IPS DF 19.7 (cell line): ENCODE results near the gene RSF1.
A peak's percentile ranks its signal among the peaks of the same experiment; 100 is the strongest.
"Not testable (repeated sequence)": the region's sequence is repeated elsewhere in the genome, so short reads cannot be mapped to it uniquely, and the experiment has no call there.

ENCODE experiments used
- DNase-seq: peaks from one replicate; pipeline ENCODE4 v3.0.0-alpha.2; 2013; ENCODE audit warnings: low read depth, low spot score

RSF1 gene

GRCh38 chr11:77690649-77691048 is 129.9 kb downstream of the RSF1 start:
- DNase-seq: no peak

- no peak for DNase-seq
Measured at GRCh38 chr11:77687088-77687487, 133.4 kb downstream of the RSF1 start.

- no peak for DNase-seq
Measured at GRCh38 chr11:77677138-77677537, 143.4 kb downstream of the RSF1 start.

GRCh38 chr11:77672264-77672663 is 148.3 kb downstream of the RSF1 start:
- DNase-seq: no peak

- DNase-seq: no peak
Measured at GRCh38 chr11:77669848-77670511, 150.5 kb downstream of the RSF1 start.

- DNase-seq: no peak
Measured at GRCh38 chr11:77668760-77669159, 151.8 kb downstream of the RSF1 start.

- no peak for DNase-seq
Measured at GRCh38 chr11:77665240-77665965, 155.1 kb downstream of the RSF1 start.

GRCh38 chr11:77661670-77662069 is 158.9 kb downstream of the RSF1 start:
- no peak for DNase-seq

GRCh38 chr11:77660947-77661346 is 159.6 kb downstream of the RSF1 start:
- no peak for DNase-seq

- DNase-seq: no peak
Measured at GRCh38 chr11:77658213-77659013, 162.1 kb downstream of the RSF1 start.

GRCh38 chr11:77656362-77656761 is 164.2 kb downstream of the RSF1 start:
- DNase-seq: peak; percentile 59

GRCh38 chr11:77654770-77655434 is 165.6 kb downstream of the RSF1 start:
- no peak for DNase-seq

- no peak for DNase-seq
Measured at GRCh38 chr11:77650123-77650522, 170.4 kb downstream of the RSF1 start.

- no peak for DNase-seq
Measured at GRCh38 chr11:77647654-77648305, 172.7 kb downstream of the RSF1 start.

GRCh38 chr11:77644887-77645286 is 175.6 kb downstream of the RSF1 start:
- DNase-seq: no peak

GRCh38 chr11:77642228-77642627 is 178.3 kb downstream of the RSF1 start:
- no peak for DNase-seq

GRCh38 chr11:77637345-77638165 is 183.0 kb downstream of the RSF1 start, which contains the start of gene CLNS1A:
CLNS1A (minus strand) TSS chr11:77637794; CDS start chr11:77637714, 80 bp downstream.
- peak; percentile 76 for DNase-seq

- no peak for DNase-seq
Measured at GRCh38 chr11:77636731-77637344, 183.7 kb downstream of the RSF1 start.

GRCh38 chr11:77633926-77634325 is 186.6 kb downstream of the RSF1 start:
- not testable (repeated sequence) for DNase-seq

- DNase-seq: no peak
Measured at GRCh38 chr11:77630157-77630710, 190.3 kb downstream of the RSF1 start.
